Activated naive CD8-positive, alpha-beta T cell (primary cell): ENCODE data around the gene GRIK5.
"Not testable (repeated sequence)": the region's sequence is repeated elsewhere in the genome, so short reads cannot be mapped to it uniquely, and the experiment has no call there.

Source experiments
- H3K27ac Mint-ChIP-seq: one replicate; pipeline ENCODE4 v1.8.0; 2021; ENCODE audit warnings: mixed read lengths
- H3K27me3 Mint-ChIP-seq: one replicate; pipeline ENCODE4 v1.8.0; 2021; ENCODE audit warnings: mixed read lengths
- H3K36me3 Mint-ChIP-seq: one replicate; pipeline ENCODE4 v1.8.0; 2021; ENCODE audit warnings: mixed read lengths
- H3K4me1 Mint-ChIP-seq: one replicate; pipeline ENCODE4 v1.8.0; 2021; ENCODE audit warnings: low read depth, mixed read lengths
- H3K4me3 Mint-ChIP-seq: one replicate; pipeline ENCODE4 v1.8.0; 2021; ENCODE audit warnings: mild to moderate bottlenecking, mixed read lengths
- H3K9me3 Mint-ChIP-seq: one replicate; pipeline ENCODE4 v1.8.0; 2021; ENCODE audit warnings: low read depth, mixed read lengths

GRIK5 gene

DNA sequence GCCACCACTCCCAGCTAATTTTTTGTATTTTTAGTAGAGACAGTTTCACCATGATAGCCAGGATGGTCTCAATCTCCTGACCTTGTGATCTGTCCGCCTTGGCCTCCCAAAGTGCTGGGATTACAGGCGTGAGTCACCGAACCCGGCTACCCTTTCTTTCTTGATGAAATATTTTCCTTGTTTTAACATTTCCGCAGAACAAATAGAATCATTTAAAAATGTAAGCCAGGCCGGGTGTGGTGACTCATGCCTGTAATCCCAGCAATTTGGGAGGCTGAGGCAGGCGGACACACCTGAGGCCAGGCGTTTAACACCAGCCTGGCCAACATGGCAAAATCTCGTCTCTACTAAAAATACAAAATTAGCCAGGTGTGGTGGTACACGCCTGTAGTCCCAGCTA lies 30.2 kb upstream of the GRIK5 start:
- H3K27me3 Mint-ChIP-seq, H3K4me3 Mint-ChIP-seq, H3K36me3 Mint-ChIP-seq, H3K9me3 Mint-ChIP-seq, H3K27ac Mint-ChIP-seq, H3K4me1 Mint-ChIP-seq: not testable (repeated sequence)

DNA sequence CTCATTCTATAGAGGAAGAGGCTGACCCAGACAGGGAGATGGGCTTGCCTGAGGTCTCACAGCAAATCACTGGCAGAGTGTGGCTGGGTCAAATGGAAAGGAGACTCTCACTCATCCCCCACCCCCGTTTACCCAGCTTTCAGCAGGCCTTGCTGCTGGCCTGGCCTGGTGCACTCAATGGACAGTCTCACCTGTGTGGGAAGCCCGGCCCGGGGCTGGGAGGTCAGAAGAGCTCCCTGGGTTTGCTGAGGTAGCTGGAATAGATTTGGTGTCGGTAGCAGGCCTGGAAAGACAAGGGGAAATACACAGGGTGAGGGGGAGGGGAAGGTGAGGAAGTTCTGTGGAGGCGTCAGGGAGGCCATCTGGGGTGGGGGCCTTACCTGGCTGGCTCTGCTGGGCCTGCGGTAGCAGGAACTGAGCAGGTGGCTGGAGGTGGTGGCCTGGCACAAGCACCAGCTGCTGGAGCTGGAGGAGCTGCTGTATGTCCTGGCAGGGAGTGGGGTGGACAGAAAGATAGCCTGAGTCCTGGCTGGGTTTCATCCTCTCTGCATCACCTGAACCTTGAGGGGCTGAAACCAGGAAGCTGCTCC lies 29.4 kb upstream of the GRIK5 start:
- peaks cover 3% of the 10 kb centered on the region for H3K4me1 Mint-ChIP-seq
- no peak overlapping the region for H3K4me3 Mint-ChIP-seq
- H3K27me3 Mint-ChIP-seq: no peaks in the 10 kb centered on the region
- no peaks in the 10 kb centered on the region for H3K9me3 Mint-ChIP-seq
- peaks cover 10% of the 10 kb centered on the region for H3K36me3 Mint-ChIP-seq
- H3K27ac Mint-ChIP-seq: no peak overlapping the region

DNA sequence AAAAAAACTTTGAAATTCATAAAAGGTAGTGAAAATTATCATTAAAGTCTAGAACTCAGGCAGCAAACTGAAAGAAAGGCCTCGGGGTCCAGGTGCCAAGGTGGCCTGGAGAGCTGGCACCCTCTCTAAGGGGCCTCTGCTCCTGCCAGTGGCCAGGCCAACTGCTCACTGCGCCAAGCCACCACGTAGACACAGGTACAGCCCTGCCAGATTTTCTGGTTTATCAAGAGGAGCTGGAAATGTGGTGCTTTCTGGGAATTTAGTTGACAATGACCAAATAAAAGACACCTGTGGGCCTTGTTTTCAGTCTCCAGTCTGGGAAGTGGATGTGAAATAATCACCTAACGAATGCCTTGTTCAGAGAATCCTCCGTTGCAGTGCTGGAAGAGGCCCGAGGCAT lies 28.8 kb upstream of the GRIK5 start:
- Mint-ChIP-seq H3K9me3 (no peaks in the 10 kb centered on the region), H3K4me3 (no peak overlapping the region), H3K4me1 (peaks cover 3% of the 10 kb centered on the region), H3K27me3 (no peaks in the 10 kb centered on the region), H3K27ac (no peak overlapping the region), H3K36me3 (peaks cover 12% of the 10 kb centered on the region)

DNA sequence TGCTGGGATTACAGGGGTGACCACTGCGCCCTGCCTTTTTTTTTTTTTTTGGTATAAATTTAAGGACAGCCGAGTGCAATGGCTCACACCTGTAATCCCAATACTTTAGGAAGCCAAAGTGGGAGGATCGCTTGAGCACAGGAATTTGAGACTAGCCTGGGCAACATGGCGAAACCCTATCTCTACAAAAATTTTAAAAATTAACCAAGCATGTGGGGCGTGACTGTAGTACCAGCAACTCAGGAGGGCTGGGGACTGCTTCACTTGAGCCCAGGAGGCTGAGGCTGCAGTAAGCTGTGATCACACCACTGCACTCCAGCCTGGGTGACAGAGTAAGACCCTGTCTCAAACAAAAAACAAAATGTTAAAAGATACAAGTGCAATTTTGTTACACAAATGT lies 27.5 kb upstream of the GRIK5 start:
- H3K4me3 Mint-ChIP-seq: no peak overlapping the region
- H3K36me3 Mint-ChIP-seq: peaks cover 7% of the 10 kb centered on the region

DNA sequence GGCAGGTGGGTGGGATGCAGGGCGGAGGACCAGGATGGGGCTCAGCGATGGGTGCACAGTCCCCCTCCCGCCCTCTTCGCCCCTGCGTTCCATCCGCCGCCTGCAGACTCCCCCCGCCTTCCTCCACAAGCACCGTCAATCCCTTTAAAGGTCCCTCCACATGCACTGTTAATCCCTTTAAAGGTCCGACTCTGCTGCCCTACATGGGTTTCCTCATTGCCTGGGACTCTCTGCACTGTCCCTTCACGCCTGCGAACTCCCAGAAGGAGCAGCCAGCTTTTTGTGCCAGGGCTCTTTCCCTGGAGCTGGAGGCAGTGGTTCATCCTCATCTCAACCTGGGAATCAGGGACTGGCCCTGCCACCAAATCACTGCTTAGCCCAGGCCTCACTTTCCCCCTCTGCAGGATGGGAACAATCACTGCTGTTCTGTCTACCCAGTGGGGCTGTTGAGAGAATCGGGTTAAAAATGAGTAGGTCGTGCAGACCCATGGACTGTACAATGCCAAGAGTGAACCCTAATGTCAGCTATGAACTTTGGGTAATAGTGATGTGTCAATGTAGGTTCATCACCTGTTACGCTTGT lies 26.3 kb upstream of the GRIK5 start:
- H3K36me3 Mint-ChIP-seq: peaks cover 8% of the 10 kb centered on the region

More for the DNA sequence above, 27.5 kb upstream of the GRIK5 start:
- H3K27me3 Mint-ChIP-seq: no peaks in the 10 kb centered on the region
- H3K9me3 Mint-ChIP-seq: no peaks in the 10 kb centered on the region
- no peaks in the 10 kb centered on the region for H3K4me1 Mint-ChIP-seq
- H3K27ac Mint-ChIP-seq: no peak overlapping the region

DNA sequence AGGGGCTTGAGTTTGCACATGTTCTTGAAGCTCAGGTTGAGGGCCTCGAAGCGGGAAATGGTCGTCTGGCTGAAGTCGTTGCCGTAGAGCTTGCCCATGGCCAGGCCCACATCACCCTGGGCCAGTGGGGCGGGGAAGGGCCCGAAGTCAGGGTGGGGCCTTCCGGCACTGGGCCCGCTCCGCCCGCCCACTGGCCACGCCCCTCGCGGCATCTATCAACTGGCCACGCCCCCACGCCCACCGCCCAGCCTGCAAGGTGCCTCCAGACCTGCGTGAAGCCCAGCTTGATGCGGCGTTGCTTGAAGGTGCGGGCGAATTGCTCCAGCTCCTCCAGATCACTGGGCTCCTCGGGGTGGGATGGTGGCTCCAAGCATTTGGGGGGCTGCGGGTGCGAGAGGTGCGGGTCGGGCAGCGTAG lies 25.8 kb upstream of the GRIK5 start:
- Mint-ChIP-seq H3K4me1 (peaks cover 6% of the 10 kb centered on the region), H3K4me3 (no peak overlapping the region), H3K27me3 (no peaks in the 10 kb centered on the region), H3K36me3 (peaks cover 8% of the 10 kb centered on the region), H3K9me3 (no peaks in the 10 kb centered on the region), H3K27ac (no peak overlapping the region)

More for the DNA sequence above, 26.3 kb upstream of the GRIK5 start:
- H3K27ac Mint-ChIP-seq: no peak overlapping the region
- H3K4me3 Mint-ChIP-seq: no peak overlapping the region
- peaks cover 2% of the 10 kb centered on the region for H3K4me1 Mint-ChIP-seq
- H3K27me3 Mint-ChIP-seq: no peaks in the 10 kb centered on the region
- H3K9me3 Mint-ChIP-seq: no peaks in the 10 kb centered on the region

DNA sequence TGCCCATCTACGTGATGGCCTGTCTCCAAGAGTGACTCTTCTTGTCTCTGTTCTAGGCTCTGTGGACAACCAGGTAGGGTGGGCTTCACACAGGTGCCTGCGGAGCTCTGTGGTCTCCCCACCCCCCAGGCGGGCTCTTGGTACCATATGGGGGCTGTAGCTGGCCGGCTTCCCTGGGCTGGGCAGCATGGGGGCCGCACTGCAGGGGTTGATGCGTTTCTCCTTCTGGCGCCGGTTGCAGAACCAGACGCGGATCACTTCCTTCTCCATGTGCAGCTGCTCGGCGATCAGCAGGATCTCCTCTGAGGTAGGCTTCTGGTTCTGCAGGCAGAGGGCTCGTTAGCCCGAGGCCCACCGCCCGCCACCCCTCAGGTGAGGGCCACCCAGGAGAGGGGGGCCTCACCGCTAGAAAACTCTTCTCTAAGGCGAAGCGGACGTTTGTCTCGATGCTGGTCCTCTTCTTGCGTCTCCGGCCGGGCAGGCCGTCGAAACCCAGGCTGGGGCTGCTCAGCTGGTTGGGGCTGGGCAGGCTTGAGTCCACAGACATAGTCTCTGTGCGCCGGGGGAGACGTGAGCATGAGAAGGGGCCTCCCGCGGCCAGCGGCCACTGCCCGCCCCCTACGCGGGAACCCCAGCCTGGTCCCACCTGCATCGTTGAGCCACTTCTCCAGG lies 25.3 kb upstream of the GRIK5 start:
- Mint-ChIP-seq H3K27ac (no peak overlapping the region), H3K9me3 (no peaks in the 10 kb centered on the region), H3K36me3 (peaks cover 11% of the 10 kb centered on the region)

DNA sequence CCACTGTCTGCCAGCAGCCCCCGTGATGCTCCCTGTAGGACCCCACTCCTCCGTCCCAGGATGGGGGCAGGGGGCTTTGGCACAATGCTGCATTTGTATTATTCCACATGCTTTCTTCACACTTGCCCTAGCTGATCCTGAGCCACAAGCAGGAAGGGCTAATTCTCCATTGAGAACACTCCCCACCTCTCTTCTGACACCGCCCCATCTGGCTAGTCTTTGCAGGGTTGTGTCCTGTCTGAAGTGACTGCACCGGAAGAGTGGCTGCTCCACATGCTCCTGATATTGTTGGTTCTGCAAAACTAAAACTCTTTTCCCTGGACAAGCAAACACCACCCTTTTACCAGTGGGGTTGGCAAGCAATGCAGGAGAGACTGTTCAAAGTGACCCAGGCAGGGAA lies 23.9 kb upstream of the GRIK5 start:
- H3K27ac Mint-ChIP-seq: no peak overlapping the region
- H3K9me3 Mint-ChIP-seq: no peaks in the 10 kb centered on the region
- H3K27me3 Mint-ChIP-seq: no peaks in the 10 kb centered on the region
- H3K4me1 Mint-ChIP-seq: peaks cover 19% of the 10 kb centered on the region
- H3K36me3 Mint-ChIP-seq: peaks cover 11% of the 10 kb centered on the region
- H3K4me3 Mint-ChIP-seq: no peak overlapping the region

More for the DNA sequence above, 25.3 kb upstream of the GRIK5 start:
- H3K4me1 Mint-ChIP-seq: peaks cover 9% of the 10 kb centered on the region
- H3K27me3 Mint-ChIP-seq: no peaks in the 10 kb centered on the region
- no peak overlapping the region for H3K4me3 Mint-ChIP-seq

DNA sequence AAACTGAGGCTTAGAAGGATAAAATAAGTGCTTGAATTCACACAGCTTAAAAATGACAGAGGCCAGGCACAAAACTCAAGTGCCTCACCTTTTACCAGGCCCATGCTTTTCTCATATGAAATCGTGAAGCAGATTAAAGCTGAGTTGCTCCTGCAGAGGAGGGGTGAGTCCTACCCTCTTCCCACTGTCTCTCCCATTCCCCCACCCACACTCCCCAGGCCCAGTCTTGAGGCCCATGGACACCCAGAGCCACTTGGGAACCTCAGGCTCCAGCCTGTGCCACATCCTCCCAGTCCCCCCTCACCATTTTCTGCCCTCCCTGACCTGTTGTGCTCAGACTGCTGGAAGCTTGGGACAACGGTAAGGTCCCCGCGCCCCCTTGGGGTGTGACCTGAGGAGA lies 23.5 kb upstream of the GRIK5 start:
- Mint-ChIP-seq H3K27ac (no peak overlapping the region), H3K9me3 (no peaks in the 10 kb centered on the region), H3K27me3 (no peaks in the 10 kb centered on the region), H3K36me3 (peaks cover 11% of the 10 kb centered on the region), H3K4me1 (peaks cover 20% of the 10 kb centered on the region), H3K4me3 (no peak overlapping the region)

DNA sequence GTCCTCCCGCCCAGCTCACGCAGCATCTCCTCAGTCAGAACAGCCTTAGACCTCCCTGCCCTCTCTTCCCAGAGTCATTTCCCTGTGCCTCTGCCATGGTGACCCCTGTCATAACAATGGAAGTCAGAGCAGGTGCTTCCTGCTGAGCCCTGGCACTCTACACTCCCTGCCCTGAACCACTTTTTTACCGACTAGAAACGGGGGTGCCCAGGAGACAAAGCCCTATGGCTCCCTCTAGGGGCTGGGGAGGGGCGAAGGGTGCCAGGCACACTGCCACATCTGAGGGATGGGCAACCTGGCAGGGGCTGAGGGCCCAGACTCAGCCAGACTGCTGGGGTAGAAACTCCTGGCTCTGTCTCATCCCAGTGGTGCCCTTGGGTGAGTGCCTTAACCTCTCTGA lies 22.3 kb upstream of the GRIK5 start:
- no peak overlapping the region for H3K27ac Mint-ChIP-seq
- H3K9me3 Mint-ChIP-seq: no peaks in the 10 kb centered on the region
- no peak overlapping the region for H3K4me3 Mint-ChIP-seq
- peaks cover 9% of the 10 kb centered on the region for H3K36me3 Mint-ChIP-seq
- H3K4me1 Mint-ChIP-seq: peaks cover 22% of the 10 kb centered on the region
- H3K27me3 Mint-ChIP-seq: no peaks in the 10 kb centered on the region

DNA sequence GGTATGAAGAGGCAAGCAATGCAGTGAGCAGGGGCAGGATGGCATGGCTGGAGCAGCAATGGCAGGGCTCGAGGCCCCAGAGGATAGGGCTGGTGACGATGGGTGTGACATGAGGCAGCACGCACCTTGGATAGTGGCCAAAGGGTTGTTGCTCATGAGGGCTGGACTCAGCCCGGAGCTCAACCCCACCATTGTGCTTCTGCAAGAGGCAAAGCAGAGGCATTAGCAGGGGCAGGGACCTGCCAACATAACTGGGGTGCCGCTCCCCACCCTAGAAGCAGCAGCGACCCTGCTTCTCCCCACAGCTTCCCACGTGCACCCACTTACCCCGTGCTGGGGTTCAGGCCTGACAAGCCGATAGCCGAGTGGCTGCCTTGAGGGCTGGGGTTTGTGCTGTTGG lies 21.7 kb upstream of the GRIK5 start:
- Mint-ChIP-seq H3K4me1 (peaks cover 22% of the 10 kb centered on the region), H3K4me3 (no peak overlapping the region), H3K9me3 (no peaks in the 10 kb centered on the region), H3K27ac (no peak overlapping the region), H3K36me3 (peaks cover 8% of the 10 kb centered on the region), H3K27me3 (no peaks in the 10 kb centered on the region)

DNA sequence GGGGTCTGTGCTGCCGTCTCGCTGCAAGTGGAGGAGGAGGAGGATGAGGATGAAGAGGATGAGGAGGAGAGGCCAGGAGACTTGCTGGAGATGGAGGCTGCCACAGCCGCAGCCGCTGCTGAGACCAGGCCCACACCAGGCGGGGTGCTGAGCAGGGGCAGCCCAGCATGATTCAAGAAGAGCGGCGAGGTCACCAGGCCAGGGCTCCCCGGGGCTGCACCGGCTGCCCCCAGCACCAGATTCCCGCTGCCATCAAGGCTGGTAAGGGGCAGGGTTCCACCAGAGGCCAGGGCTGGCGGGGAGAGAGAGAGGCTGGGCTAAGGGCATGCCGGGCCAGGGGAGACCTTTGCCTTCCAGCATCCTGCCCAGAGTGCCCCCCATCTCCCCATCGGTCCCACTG lies 21.3 kb upstream of the GRIK5 start:
- Mint-ChIP-seq H3K36me3 (peaks cover 7% of the 10 kb centered on the region), H3K27me3 (no peaks in the 10 kb centered on the region), H3K9me3 (no peaks in the 10 kb centered on the region), H3K27ac (no peak overlapping the region), H3K4me3 (no peak overlapping the region), H3K4me1 (peaks cover 22% of the 10 kb centered on the region)

DNA sequence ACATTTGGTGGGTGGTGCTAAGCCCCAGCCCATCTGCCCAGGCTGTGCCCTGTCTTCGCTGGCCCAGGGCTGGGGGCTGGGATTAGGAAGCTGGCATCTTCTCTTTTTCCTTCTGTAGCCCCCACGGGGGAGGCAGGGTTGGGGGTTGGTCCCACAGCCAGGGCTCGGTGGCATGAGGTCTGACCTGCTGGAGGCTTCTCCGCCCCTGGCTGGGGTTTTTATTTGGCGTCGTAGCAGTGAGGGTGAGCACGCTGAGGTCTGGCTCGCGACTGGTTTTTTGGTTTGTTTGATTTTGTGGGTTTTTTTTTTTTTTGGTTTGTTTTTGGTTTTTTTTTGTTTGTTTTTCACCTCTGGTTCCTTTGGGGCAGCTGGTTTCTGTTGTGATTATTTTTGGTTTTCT lies 20.7 kb upstream of the GRIK5 start:
- Mint-ChIP-seq H3K9me3 (no peaks in the 10 kb centered on the region), H3K4me1 (peaks cover 24% of the 10 kb centered on the region), H3K27me3 (no peaks in the 10 kb centered on the region), H3K4me3 (no peak overlapping the region), H3K27ac (peak overlapping the region; percentile 61), H3K36me3 (peaks cover 7% of the 10 kb centered on the region)

DNA sequence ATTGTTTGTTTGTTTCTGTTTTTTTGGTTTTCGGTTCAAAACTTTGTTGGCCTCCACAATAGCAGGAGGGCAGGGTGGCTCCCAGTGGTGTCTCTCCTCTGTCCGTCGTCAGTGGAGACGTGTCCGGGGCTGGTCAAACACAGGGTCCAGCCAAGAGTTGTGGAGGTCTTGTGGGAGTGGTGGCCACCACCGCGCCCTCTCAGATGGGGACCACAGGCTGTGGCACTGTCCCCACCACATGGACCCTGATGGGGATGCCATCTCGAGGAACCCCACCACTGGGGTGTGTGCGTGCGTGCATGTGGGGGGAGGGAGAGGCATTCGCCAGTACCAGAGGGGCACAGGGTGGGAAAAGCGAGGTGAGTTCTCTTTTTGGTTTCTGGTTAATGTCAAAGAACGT lies 19.8 kb upstream of the GRIK5 start:
- Mint-ChIP-seq H3K27ac (no peak overlapping the region), H3K4me3 (no peak overlapping the region), H3K4me1 (peaks cover 24% of the 10 kb centered on the region), H3K36me3 (peaks cover 7% of the 10 kb centered on the region), H3K27me3 (no peaks in the 10 kb centered on the region), H3K9me3 (no peaks in the 10 kb centered on the region)

DNA sequence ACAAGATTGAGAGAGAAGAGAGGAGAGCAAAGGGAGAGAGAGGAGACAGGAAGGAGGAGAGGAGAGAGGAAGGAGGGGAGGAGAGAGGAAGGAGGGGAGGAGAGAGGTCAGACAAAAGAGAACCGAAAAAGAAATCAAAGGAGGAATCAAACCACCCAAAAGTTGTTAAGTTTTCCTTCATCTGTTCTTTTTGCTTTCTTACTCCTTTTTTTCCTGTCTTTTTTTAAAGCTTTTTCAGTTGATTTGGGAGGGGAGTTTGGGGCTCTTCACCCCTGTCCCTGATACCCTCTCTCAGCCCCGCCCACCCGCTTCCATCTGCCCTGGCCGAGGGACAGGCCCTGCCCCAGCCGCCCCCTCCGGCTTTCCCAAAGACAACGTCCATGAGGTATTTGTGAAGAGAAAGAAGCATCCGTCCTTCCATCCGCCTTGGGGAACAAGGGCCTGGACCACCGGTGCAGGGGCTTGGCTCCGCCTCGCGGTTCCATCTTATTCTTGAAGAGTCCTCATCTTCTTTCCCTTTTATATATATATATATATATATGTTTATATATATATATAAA lies 19.3 kb upstream of the GRIK5 start:
- no peaks in the 10 kb centered on the region for H3K9me3 Mint-ChIP-seq
- H3K4me1 Mint-ChIP-seq: peaks cover 24% of the 10 kb centered on the region
- no peak overlapping the region for H3K27ac Mint-ChIP-seq
- no peaks in the 10 kb centered on the region for H3K27me3 Mint-ChIP-seq
- peaks cover 5% of the 10 kb centered on the region for H3K36me3 Mint-ChIP-seq
- no peak overlapping the region for H3K4me3 Mint-ChIP-seq
